Mesenchymal stem cell (in vitro differentiated cells and primary cell): ENCODE results near the gene PKD1L1.
"Not testable (repeated sequence)": the region's sequence is repeated elsewhere in the genome, so short reads cannot be mapped to it uniquely, and the experiment has no call there.

ENCODE experiments used
- DNase-seq: peaks from one replicate; pipeline ENCODE4 v3.0.0-alpha.2; 2013
- H2AFZ ChIP-seq: one replicate; pipeline ENCODE4 v1.6.1; 2013; ENCODE audit warnings: low read depth, mild to moderate bottlenecking, control low read depth, inconsistent platforms, low read length, moderate library complexity
- H2AK5ac ChIP-seq: 2 replicates; pipeline ENCODE4 v1.6.1; 2013; ENCODE audit warnings: low read length, moderate library complexity, mild to moderate bottlenecking, inconsistent platforms; ENCODE audit not compliant: severe bottlenecking
- H2BK120ac ChIP-seq: one replicate; pipeline ENCODE4 v1.6.1; 2013; ENCODE audit warnings: low read depth, mild to moderate bottlenecking, inconsistent platforms, low read length, moderate library complexity
- H2BK12ac ChIP-seq, 2 experiments: one replicate each; pipeline ENCODE4 v1.6.1; 2013; ENCODE audit warnings: inconsistent platforms in 2 of 2, low read length in 2 of 2, mild to moderate bottlenecking in 2 of 2, moderate library complexity in 2 of 2, control low read depth in 1 of 2
- H2BK15ac ChIP-seq: one replicate; pipeline ENCODE4 v1.6.1; 2013; ENCODE audit warnings: mild to moderate bottlenecking, low read depth, inconsistent platforms; ENCODE audit not compliant: poor library complexity, severe bottlenecking
- H2BK5ac ChIP-seq: 2 replicates; pipeline ENCODE4 v1.6.1; 2013; ENCODE audit warnings: low read depth, mild to moderate bottlenecking, low read length, control low read depth, inconsistent platforms; ENCODE audit not compliant: poor library complexity, severe bottlenecking
- H3K14ac ChIP-seq, 2 experiments: one replicate each; pipeline ENCODE4 v1.6.1; 2013; ENCODE audit warnings: inconsistent platforms in 2 of 2, low read length in 2 of 2, control low read depth in 1 of 2, mild to moderate bottlenecking in 1 of 2, moderate library complexity in 1 of 2
- H3K18ac ChIP-seq, 2 experiments: one replicate each; pipeline ENCODE4 v1.6.1; 2013; ENCODE audit warnings: inconsistent platforms in 2 of 2, low read length in 2 of 2, control low read depth in 1 of 2, low read depth in 1 of 2, mild to moderate bottlenecking in 1 of 2
- H3K23ac ChIP-seq, 2 experiments: one replicate each; pipeline ENCODE4 v1.6.1; 2013; ENCODE audit warnings: inconsistent platforms in 2 of 2, low read length in 2 of 2, mild to moderate bottlenecking in 2 of 2, moderate library complexity in 2 of 2, control low read depth in 1 of 2
- H3K27ac ChIP-seq: 2 replicates; pipeline ENCODE4 v1.5.1; 2013; ENCODE audit warnings: mild to moderate bottlenecking, moderate library complexity, low read length, control low read depth, inconsistent platforms; ENCODE audit not compliant: poor library complexity, severe bottlenecking
- H3K27me3 ChIP-seq, 2 experiments: 2 replicates each; pipeline versions ENCODE4 v1.6.1 to v1.7.0; 2013; ENCODE audit warnings: low read length in 2 of 2, mild to moderate bottlenecking in 2 of 2, moderate library complexity in 2 of 2, control low read depth in 1 of 2, inconsistent platforms in 1 of 2; ENCODE audit not compliant: control insufficient read depth in 1 of 2, insufficient read depth in 1 of 2
- H3K36me3 ChIP-seq, 2 experiments: 2 replicates each; pipeline versions ENCODE4 v1.6.1 to v1.7.0; 2013; ENCODE audit warnings: low read length in 2 of 2, control low read depth in 1 of 2, inconsistent platforms in 1 of 2, low read depth in 1 of 2, mild to moderate bottlenecking in 1 of 2; ENCODE audit not compliant: insufficient read depth in 2 of 2, control insufficient read depth in 1 of 2
- H3K4ac ChIP-seq, 2 experiments: one replicate each; pipeline ENCODE4 v1.6.1; 2013; ENCODE audit warnings: inconsistent platforms in 2 of 2, low read length in 2 of 2, mild to moderate bottlenecking in 2 of 2, moderate library complexity in 2 of 2, control low read depth in 1 of 2, low read depth in 1 of 2
- H3K4me1 ChIP-seq: 2 replicates; pipeline ENCODE4 v1.6.1; 2013; ENCODE audit warnings: low read depth, low read length, control low read depth; ENCODE audit not compliant: control insufficient read depth, insufficient read depth
- H3K4me2 ChIP-seq: 2 replicates; pipeline ENCODE4 v1.6.1; 2013; ENCODE audit warnings: low read length, mild to moderate bottlenecking, inconsistent platforms; ENCODE audit not compliant: poor library complexity, severe bottlenecking
- H3K4me3 ChIP-seq, 2 experiments: 2 replicates each; pipeline versions ENCODE4 v1.5.1 to v1.7.0; 2013; ENCODE audit warnings: low read length in 2 of 2, mild to moderate bottlenecking in 2 of 2, control low read depth in 1 of 2, low read depth in 1 of 2; ENCODE audit not compliant: insufficient read depth in 1 of 2
- H3K79me1 ChIP-seq: replicated peaks from 2 replicates; pipeline ENCODE4 v1.6.1; 2013; ENCODE audit warnings: mild to moderate bottlenecking, control low read depth, low read length, inconsistent platforms; ENCODE audit not compliant: poor library complexity, severe bottlenecking
- H3K9ac ChIP-seq: 2 replicates; pipeline ENCODE4 v1.7.0; 2013; ENCODE audit warnings: mild to moderate bottlenecking, low read length, moderate library complexity
- H3K9me3 ChIP-seq: 2 replicates; pipeline ENCODE4 v1.7.0; 2013; ENCODE audit warnings: mild to moderate bottlenecking, low read length; ENCODE audit not compliant: control insufficient read depth
- H4K8ac ChIP-seq: one replicate; pipeline ENCODE4 v1.6.1; 2013; ENCODE audit warnings: inconsistent platforms, mild to moderate bottlenecking, low read length, moderate library complexity
- H4K91ac ChIP-seq: one replicate; pipeline ENCODE4 v1.6.1; 2013; ENCODE audit warnings: mild to moderate bottlenecking, low read length, inconsistent platforms
- WGBS: methylation state at CpG from one replicate; pipeline ENCODE4 v1.1.7; 2013; ENCODE audit warnings: mixed read lengths; 5-methylcytosine and 5-hydroxymethylcytosine counted together

Gene PKD1L1

DNA sequence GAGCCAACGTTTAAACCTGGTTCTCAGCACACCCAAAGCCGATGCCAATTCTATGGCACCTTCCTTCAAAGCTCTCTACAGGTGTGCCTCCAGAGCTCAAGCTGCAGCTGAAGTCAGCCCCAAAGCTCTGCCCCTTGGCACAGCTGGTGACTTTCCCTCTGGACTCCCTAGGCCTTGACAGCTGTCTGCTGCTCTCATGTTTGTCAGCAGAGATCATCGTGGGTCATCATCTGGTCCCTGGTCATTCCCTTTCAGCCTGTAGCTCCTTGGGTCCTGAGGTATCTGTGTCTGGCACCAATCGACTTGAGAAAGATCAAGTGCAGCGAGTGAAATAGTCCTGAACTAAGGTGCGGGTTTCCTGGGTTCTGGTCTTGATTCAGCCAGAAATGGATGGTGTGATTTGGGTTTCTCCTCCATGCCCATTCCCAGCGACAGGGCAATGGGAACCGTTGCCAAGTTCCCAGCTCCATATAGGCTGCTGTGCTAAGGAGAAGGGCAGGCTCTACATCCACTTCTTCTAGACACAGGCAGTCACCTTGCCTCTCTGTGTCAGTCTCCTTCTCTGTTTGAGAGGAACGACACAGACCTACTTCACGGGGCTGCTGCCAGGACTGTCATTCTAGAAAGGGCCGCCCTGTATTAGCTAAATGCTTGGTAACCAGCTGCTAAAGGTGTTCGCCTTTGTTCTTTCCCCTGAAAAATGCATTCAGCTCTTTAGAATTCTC, 3.6 kb downstream of the PKD1L1 start:
- no peak overlapping the region for H3K14ac ChIP-seq
- H3K4ac ChIP-seq, result no peak overlapping the region
- no peak overlapping the region for H2BK15ac ChIP-seq
- no peak overlapping the region for H2BK120ac ChIP-seq
- WGBS, result 89% methylated on average over 11 of the region's 12 CpGs
- H2AK5ac ChIP-seq, result peak overlapping the region; percentile 14
- H3K9ac ChIP-seq, result no peak overlapping the region
- no peak overlapping the region for H3K27ac ChIP-seq
- H3K9me3 ChIP-seq, result no peaks in the 10 kb centered on the region
- H4K91ac ChIP-seq, result no peak overlapping the region
- peak overlapping the region in 1 of 2 experiments; percentile 5 for H3K18ac ChIP-seq
- H3K79me1 ChIP-seq, result no peaks in the 10 kb centered on the region
- H3K23ac ChIP-seq, result no peak overlapping the region
- peak overlapping the region in 1 of 2 experiments; percentile 75 for H2BK12ac ChIP-seq
- no peak overlapping the region for H2AFZ ChIP-seq
- H3K4me1 ChIP-seq, result peaks cover 23% of the 10 kb centered on the region
- no peak for DNase-seq
- H3K27me3 ChIP-seq, result no peaks in the 10 kb centered on the region
- H3K4me3 ChIP-seq, result no peak overlapping the region
- H3K36me3 ChIP-seq, result peaks cover 0 to 3% of the 10 kb centered on the region in 2 experiments
- H4K8ac ChIP-seq, result peak overlapping the region; percentile 42
- H2BK5ac ChIP-seq, result no peak overlapping the region
- H3K4me2 ChIP-seq, result no peak overlapping the region

DNA sequence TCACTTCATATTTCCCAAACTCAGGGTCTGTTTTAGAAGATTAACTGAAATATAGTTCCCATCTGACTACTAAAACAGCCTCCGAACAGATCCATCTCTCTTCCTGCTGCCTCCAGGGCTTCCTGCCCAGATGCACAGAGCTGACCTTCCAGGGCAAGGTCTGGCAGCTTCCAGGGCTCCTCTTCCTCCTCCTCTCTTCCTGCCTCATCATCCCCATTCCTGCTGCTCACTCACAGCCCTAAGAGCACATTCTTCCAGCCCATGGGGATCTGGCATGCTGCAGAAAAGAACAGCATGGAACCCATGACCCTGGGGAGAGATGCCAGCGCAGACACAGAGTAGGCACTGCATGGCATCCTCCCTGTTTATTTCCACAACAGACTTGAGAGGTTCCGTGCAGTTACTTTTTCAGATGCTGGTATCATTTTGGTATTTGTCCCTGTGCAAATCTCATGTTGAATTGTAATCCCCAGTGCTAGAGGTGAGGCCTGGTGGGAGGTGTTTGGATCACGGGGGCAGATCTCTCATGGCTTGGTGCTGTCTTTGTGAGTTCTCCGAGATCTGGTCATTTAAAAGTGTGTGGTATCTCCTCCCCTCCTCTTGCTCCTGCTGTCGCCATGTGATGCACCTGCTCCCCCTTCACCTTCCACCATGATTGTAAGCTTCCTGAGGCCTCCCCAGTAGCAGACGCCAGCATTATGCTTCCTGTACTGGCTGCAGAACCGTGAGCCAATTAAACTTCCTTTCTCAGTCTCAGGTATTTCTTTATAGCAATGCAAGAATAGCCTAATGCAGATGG, 4.4 kb downstream of the PKD1L1 start:
- Histone ChIP-seq H3K36me3 (peaks cover 0 to 3% of the 10 kb centered on the region in 2 experiments), H2BK12ac (peak overlapping the region; percentile 43 to 64), H2AK5ac (peak overlapping the region; percentile 73), H2AFZ (peak overlapping the region; percentile 77), H3K27ac (no peak overlapping the region), H2BK120ac (peak overlapping the region; percentile 39), H4K8ac (peak overlapping the region; percentile 77), H2BK5ac (no peak overlapping the region), H3K9me3 (no peaks in the 10 kb centered on the region), H3K4me3 (no peak overlapping the region), H3K79me1 (no peaks in the 10 kb centered on the region), H3K4ac (peak overlapping the region in 1 of 2 experiments; percentile 60), H3K27me3 (no peaks in the 10 kb centered on the region), H3K23ac (no peak overlapping the region), H3K9ac (no peak overlapping the region), H3K14ac (peak overlapping the region in 1 of 2 experiments; percentile 61), H4K91ac (peak overlapping the region; percentile 23), H3K4me2 (no peak overlapping the region), H3K18ac (peak overlapping the region in 1 of 2 experiments; percentile 73), H3K4me1 (peaks cover 24% of the 10 kb centered on the region), H2BK15ac (no peak overlapping the region)
- whole genome bisulfite sequencing, result 89% methylated on average over 8 of the region's 8 CpGs
- no peak for DNase-seq

DNA sequence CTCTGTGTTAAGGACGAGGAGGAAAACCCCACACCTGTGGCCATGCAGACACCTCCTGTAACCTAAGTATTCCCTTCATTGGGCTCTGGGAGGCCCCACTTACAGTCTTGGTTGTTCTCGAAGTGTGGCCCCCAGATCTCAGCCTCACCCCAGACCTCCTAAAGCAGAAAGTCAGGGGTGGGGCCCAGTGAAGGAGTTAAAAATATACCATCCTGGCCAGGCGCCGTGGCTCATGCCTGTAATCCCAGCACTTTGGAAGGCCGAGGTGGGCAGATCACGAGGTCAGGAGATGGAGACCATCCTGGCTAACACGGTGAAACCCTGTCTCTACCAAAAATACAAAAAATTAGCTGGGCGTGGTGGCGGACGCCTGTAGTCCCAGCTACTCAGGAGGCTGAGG, 5.6 kb downstream of the PKD1L1 start:
- Histone ChIP-seq H2BK12ac (peak overlapping the region; percentile 35 to 51), H3K4me1 (peaks cover 25% of the 10 kb centered on the region), H2BK15ac (peak overlapping the region; percentile 80), H3K18ac (peak overlapping the region; percentile 9 to 37), H2AK5ac (peak overlapping the region; percentile 86)
- not testable (repeated sequence) for H4K8ac ChIP-seq, H3K9ac ChIP-seq, H3K4ac ChIP-seq, H3K14ac ChIP-seq, H3K9me3 ChIP-seq, DNase-seq, H3K27ac ChIP-seq, H2BK120ac ChIP-seq, H3K4me2 ChIP-seq, H2AFZ ChIP-seq, H3K36me3 ChIP-seq, H3K79me1 ChIP-seq, H4K91ac ChIP-seq, H2BK5ac ChIP-seq, H3K23ac ChIP-seq, H3K4me3 ChIP-seq, H3K27me3 ChIP-seq
- WGBS, result 98% methylated on average over 6 of the region's 10 CpGs

DNA sequence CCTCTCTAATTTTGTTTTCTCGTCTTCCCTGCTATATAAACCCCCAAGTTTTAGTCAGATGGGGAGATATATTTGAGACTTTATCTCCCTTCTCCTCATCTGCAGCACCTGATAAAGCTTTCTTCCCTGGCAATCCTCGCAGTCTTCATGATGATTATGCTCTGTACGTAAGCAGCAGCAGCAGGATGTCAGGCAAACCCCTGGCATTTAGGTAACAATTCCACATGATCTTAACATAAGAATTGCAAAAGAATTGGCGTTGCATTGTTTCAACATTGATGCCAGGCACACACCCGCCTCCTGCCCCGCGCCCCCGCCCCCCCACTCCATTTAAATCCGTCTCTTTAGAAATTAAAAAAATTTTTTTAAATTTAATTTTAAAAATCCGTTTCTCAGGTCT, 6.1 kb downstream of the PKD1L1 start:
- H2BK5ac ChIP-seq, result no peak overlapping the region
- no peaks in the 10 kb centered on the region for H3K9me3 ChIP-seq
- peaks cover 0 to 3% of the 10 kb centered on the region in 2 experiments for H3K36me3 ChIP-seq
- H4K91ac ChIP-seq, result peak overlapping the region; percentile 29
- DNase-seq, result peak; percentile 20
- H3K4me1 ChIP-seq, result peaks cover 31% of the 10 kb centered on the region
- H2BK120ac ChIP-seq, result peak overlapping the region; percentile 85
- no peak overlapping the region for H2AFZ ChIP-seq
- no peak overlapping the region for H3K23ac ChIP-seq
- peak overlapping the region; percentile 30 for H3K27ac ChIP-seq
- H3K4me2 ChIP-seq, result no peak overlapping the region
- H3K14ac ChIP-seq, result no peak overlapping the region
- H3K4ac ChIP-seq, result peak overlapping the region; percentile 22 to 50
- H3K9ac ChIP-seq, result peak overlapping the region; percentile 83
- no peaks in the 10 kb centered on the region for H3K27me3 ChIP-seq
- WGBS, result 71% methylated on average over 9 of the region's 10 CpGs
- H3K18ac ChIP-seq, result peak overlapping the region in 1 of 2 experiments; percentile 63
- peak overlapping the region; percentile 68 to 87 for H2BK12ac ChIP-seq
- no peaks in the 10 kb centered on the region for H3K79me1 ChIP-seq
- no peak overlapping the region for H2BK15ac ChIP-seq
- no peak overlapping the region for H3K4me3 ChIP-seq
- H2AK5ac ChIP-seq, result peak overlapping the region; percentile 51
- H4K8ac ChIP-seq, result no peak overlapping the region
